Measurements from ENCODE around the gene ST6GALNAC6.
A peak's percentile ranks its signal among the peaks of the same experiment; 100 is the strongest.

The ST6GALNAC6 gene

GRCh38 chr9:127915801-127916719 lies 16.7 kb upstream of the ST6GALNAC6 start:
- ChIA-PET CTCF (interaction anchor here (1.4 kb wide), 1 partner anchor 271 kb away, joined by 3 read pairs; no protein-coding TSS in a partner anchor), POLR2A (interaction anchor here (0.8 to 1.8 kb wide), 3 partner anchors 17 to 23 kb away, joined by 3 to 8 read pairs (median 6); partner anchors contain the start of gene ST6GALNAC6)
- TF ChIP-seq L3MBTL2 (conservative IDR thresholded peaks at IDR 0.05) (0 out of 2 replicates have a peak, but pooled peaks have one; percentile 38), PKNOX1 (IDR thresholded peaks at IDR 0.05) (no peak)
- DNase-seq (ENCODE audit: extremely low spot score) = no peak

- ChIA-PET CTCF (no interaction called here), POLR2A (interaction anchor here (1.8 kb wide), 1 partner anchor 16 kb away, joined by 6 read pairs; the partner anchor contains the start of gene ST6GALNAC6)
- no peak for DNase-seq (ENCODE audit: extremely low spot score)
- TF ChIP-seq L3MBTL2 (conservative IDR thresholded peaks at IDR 0.05) = no peak
- no peak for TF ChIP-seq ELF4 (IDR thresholded peaks at IDR 0.05)
- TF ChIP-seq HDGF (IDR thresholded peaks at IDR 0.05; ENCODE audit: borderline replicate concordance) = no peak
- TF ChIP-seq TARDBP (IDR thresholded peaks at IDR 0.05) = no peak
- TF ChIP-seq FOXA1 (IDR thresholded peaks at IDR 0.05) = no peak
- no peak for TF ChIP-seq SP1 (IDR thresholded peaks at IDR 0.05)
- no peak for TF ChIP-seq FOXM1 (IDR thresholded peaks at IDR 0.05; ENCODE audit: borderline replicate concordance)
- TF ChIP-seq LEF1 (IDR thresholded peaks at IDR 0.05; ENCODE audit: borderline replicate concordance) = no peak
- no peak for TF ChIP-seq ZNF384 (IDR thresholded peaks at IDR 0.05)
- no peak for TF ChIP-seq NFRKB (IDR thresholded peaks at IDR 0.05)
- no peak for TF ChIP-seq PKNOX1 (IDR thresholded peaks at IDR 0.05)
- no peak for TF ChIP-seq CTBP1 (IDR thresholded peaks at IDR 0.05; ENCODE audit: borderline replicate concordance)
- TF ChIP-seq SUZ12 (IDR thresholded peaks at IDR 0.05) = no peak
Observed at GRCh38 chr9:127915325-127915752, 15.9 kb upstream of the ST6GALNAC6 start.

- ChIA-PET CTCF (interaction anchor here (0.7 kb wide), 1 partner anchor 24 kb away, joined by 4 read pairs; no protein-coding TSS in a partner anchor), POLR2A (no interaction called here)
- no peak for TF ChIP-seq BHLHE40 (IDR thresholded peaks at IDR 0.05; ENCODE audit: borderline replicate concordance)
- no peak for TF ChIP-seq LEF1 (IDR thresholded peaks at IDR 0.05; ENCODE audit: borderline replicate concordance)
- TF ChIP-seq ARNT (IDR thresholded peaks at IDR 0.05) = no peak
- no peak for TF ChIP-seq L3MBTL2 (conservative IDR thresholded peaks at IDR 0.05)
- TF ChIP-seq ZNF384 (IDR thresholded peaks at IDR 0.05) = no peak
- no peak for TF ChIP-seq FOXK2 (IDR thresholded peaks at IDR 0.05)
- TF ChIP-seq FOXA1 (IDR thresholded peaks at IDR 0.05) = no peak
- no peak for TF ChIP-seq NFRKB (IDR thresholded peaks at IDR 0.05)
- TF ChIP-seq SUZ12 (IDR thresholded peaks at IDR 0.05) = no peak
- TF ChIP-seq FOXM1 (IDR thresholded peaks at IDR 0.05; ENCODE audit: borderline replicate concordance) = no peak
- no peak for TF ChIP-seq HDGF (IDR thresholded peaks at IDR 0.05; ENCODE audit: borderline replicate concordance)
- TF ChIP-seq SP1 (IDR thresholded peaks at IDR 0.05) = no peak
- TF ChIP-seq PKNOX1 (IDR thresholded peaks at IDR 0.05) = no peak
- no peak for TF ChIP-seq CTBP1 (IDR thresholded peaks at IDR 0.05; ENCODE audit: borderline replicate concordance)
- TF ChIP-seq ELF4 (IDR thresholded peaks at IDR 0.05) = no peak
- TF ChIP-seq TARDBP (IDR thresholded peaks at IDR 0.05) = no peak
- DNase-seq (ENCODE audit: extremely low spot score) = no peak
Observed at GRCh38 chr9:127913682-127914081, 14.3 kb upstream of the ST6GALNAC6 start.

- POLR2A ChIA-PET = no interaction called here
- TF ChIP-seq SUZ12 (IDR thresholded peaks at IDR 0.05) (no peak), FOXK2 (IDR thresholded peaks at IDR 0.05) (no peak), ARNT (IDR thresholded peaks at IDR 0.05) (no peak), SP1 (IDR thresholded peaks at IDR 0.05) (no peak), FOXM1 (IDR thresholded peaks at IDR 0.05; ENCODE audit: borderline replicate concordance) (no peak), ZNF384 (IDR thresholded peaks at IDR 0.05) (no peak), NFRKB (IDR thresholded peaks at IDR 0.05) (no peak), TARDBP (IDR thresholded peaks at IDR 0.05) (no peak), L3MBTL2 (conservative IDR thresholded peaks at IDR 0.05) (no peak)
- CTCF ChIA-PET = no interaction called here
- DNase-seq (ENCODE audit: extremely low spot score) = no peak
Observed at GRCh38 chr9:127912882-127913281, 13.5 kb upstream of the ST6GALNAC6 start.

GRCh38 chr9:127912296-127912695 lies 12.9 kb upstream of the ST6GALNAC6 start:
- CTCF ChIA-PET = no interaction called here
- POLR2A ChIA-PET = no interaction called here
- TF ChIP-seq LEF1 (IDR thresholded peaks at IDR 0.05; ENCODE audit: borderline replicate concordance) (no peak), BHLHE40 (IDR thresholded peaks at IDR 0.05; ENCODE audit: borderline replicate concordance) (no peak), ELF4 (IDR thresholded peaks at IDR 0.05) (no peak), PKNOX1 (IDR thresholded peaks at IDR 0.05) (no peak), CTBP1 (IDR thresholded peaks at IDR 0.05; ENCODE audit: borderline replicate concordance) (no peak), TARDBP (IDR thresholded peaks at IDR 0.05) (no peak), FOXA1 (IDR thresholded peaks at IDR 0.05) (no peak), ARNT (IDR thresholded peaks at IDR 0.05) (no peak), NFRKB (IDR thresholded peaks at IDR 0.05) (no peak), SP1 (IDR thresholded peaks at IDR 0.05) (no peak), SUZ12 (IDR thresholded peaks at IDR 0.05) (no peak)
- DNase-seq (ENCODE audit: extremely low spot score) = no peak
